Stimulated activated CD4-positive, alpha-beta T cell treated with anti-CD3 and anti-CD28 coated beads, TNF-alpha, amount 100 ng/mL, for 24 hours (primary cell): Measurements from ENCODE around the gene LYPD6B.

Experiments
- DNase-seq, 3 experiments: peaks; one replicate each; pipeline ENCODE4 v3.0.0-alpha.2; 2020; ENCODE audit warnings: low read depth in 3 of 3

The LYPD6B gene

GRCh38 chr2:149119368-149119767 is 80.9 kb downstream of the LYPD6B start:
- DNase-seq, result no peak

- no peak for DNase-seq
Measured at GRCh38 chr2:149122516-149122915, 84.0 kb downstream of the LYPD6B start.

DNA sequence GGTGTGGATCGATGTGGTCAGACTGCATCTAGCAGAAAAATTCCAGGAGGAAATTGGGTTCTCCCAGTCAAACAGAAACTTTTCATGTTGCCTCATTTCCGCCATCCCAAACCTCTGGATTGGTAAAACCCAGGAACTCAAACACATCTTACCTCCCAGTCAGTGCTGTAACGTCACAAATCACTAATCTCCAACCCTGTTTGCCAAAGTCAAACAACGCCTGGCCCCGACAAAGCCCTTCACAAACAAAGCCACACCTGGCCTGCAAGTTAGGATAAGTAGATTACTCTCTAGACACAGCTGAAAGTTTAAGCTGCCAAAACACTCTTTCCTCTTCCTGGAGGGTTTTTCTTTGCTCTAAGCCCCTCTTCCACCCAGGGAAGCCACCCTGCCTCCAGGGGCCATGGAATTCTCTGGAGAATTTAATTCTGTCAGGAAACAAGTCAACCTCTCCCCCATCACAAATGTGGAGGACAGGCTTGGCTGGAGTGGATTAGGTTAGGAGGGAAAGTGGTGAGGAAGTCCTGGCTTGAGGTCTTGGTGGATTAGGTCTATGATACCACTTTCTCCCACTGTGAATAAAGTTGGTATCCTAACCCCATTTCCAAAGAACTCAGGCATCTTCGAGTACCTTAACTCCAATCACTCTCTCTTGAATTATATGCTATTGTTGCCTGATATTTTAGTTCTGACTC is 86.7 kb downstream of the LYPD6B start:
- DNase-seq, result no peak

DNA sequence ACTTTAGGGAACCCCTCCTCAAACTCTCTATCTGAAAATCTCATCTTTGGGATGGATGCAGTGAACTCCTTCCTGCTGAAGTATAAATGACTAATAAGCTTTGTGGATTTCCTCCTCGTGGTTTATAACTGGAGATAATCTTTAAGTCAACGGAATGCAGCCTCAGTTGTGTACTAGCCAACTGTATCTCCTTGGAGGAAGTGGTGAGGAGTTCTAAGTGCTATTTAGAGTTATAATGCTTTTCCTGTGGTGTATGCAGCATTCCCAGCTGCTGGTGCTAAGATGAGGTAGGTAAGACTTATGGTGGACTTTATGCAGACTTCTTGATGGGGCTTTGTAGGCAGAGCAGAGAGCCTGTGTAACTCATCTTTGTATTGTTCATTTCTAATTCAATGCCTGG is 90.9 kb downstream of the LYPD6B start:
- DNase-seq, result no peak

- DNase-seq, result no peak
Measured at GRCh38 chr2:149132339-149132738, 93.8 kb downstream of the LYPD6B start.

- DNase-seq, result no peak
Measured at GRCh38 chr2:149132901-149133300, 94.4 kb downstream of the LYPD6B start.

DNA sequence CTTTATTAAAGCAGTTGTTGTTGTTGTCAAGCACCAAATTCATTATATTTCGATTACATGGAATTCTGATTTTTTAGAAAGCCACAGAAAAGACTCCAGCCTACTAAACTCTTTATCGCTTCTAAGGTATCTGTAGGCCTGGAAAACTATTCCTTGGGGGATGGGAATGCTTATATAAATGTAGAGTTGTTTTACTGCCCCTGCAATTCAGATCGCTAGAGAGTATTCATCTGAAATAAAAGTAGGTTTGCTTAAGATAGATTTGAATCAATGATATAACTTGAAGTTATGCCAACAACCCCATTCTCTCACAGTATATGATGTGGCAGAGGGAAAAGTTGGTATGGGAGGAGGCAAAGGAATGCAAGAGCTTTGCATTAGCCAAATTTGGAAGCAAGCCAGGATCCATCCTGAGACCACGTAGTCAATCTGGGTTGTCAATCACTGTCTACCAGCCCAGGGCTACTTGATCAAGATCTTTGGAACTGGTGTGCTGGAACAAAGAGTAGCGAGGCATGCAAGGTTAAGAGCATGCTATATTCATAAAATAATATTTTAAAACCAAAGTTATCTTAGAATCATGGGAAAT is 95.9 kb downstream of the LYPD6B start:
- DNase-seq, result no peak

DNA sequence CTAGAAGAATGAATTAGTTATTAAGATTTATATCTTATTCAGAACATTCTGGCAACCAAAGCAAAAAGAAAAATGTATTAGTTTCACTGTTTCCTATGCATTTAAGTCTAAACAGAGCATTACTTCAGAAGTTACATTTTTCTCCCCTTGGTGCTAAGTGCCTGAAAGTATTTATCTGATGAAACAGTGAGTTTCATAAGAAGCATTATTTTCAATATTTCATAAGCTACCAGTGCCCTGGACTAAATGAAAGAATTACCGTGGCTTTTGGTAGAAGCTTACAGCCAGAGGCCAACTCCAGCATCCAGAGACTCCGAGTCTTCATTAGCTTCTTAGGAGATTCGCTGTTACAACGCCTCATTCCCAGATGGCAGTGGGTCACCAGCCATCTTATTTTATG is 97.6 kb downstream of the LYPD6B start:
- DNase-seq, result no peak

- no peak for DNase-seq
Measured at GRCh38 chr2:149141046-149141445, 102.5 kb downstream of the LYPD6B start.

- no peak for DNase-seq
Measured at GRCh38 chr2:149143734-149144133, 105.2 kb downstream of the LYPD6B start.

DNA sequence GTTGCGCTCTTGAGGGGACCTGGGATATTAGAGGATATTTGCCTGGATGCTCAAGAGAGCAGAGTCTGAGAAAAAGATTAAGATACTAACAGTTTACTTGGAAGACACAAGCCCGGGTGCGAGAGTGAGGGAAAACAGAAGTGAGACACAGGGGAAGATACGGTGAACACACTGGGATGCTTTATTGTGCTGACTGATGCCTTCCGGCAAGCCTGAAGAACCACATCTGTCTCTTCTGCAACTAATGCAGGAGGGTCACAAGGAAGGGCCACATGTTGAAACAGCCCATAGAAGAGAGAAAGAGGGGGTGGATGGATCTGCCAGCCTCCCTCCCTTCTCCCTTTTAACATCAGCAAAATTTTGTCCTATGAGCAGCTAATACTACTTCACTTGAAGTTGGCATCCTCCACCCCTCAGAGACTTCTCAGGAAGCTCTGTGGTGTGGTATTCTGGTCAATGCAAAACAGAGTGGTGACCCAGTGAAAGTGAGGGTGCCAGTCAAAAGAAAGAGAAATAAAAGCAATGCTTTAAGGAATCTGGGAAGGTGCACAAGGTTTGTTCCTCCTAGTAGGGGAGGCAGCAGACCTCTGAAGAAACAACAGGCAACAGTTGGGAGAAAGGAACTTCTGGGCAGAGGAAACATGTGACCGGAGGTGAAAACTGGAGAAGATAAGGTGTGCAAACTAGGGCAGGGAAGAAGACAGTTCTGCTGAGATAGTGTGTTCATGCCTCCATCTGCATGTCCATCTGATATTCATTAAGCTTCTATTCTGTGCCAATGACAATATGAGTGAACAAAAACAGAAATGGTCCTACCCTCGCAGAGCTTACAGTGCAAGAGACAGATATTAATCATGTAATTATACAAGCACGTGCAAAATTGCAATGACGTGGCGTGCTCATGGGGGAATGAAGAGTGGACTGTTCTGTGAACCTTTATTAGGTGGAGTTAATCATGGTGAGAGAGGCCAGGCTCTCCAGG is 107.1 kb downstream of the LYPD6B start:
- DNase-seq, result no peak

GRCh38 chr2:149146876-149147275 is 108.4 kb downstream of the LYPD6B start:
- no peak for DNase-seq

DNA sequence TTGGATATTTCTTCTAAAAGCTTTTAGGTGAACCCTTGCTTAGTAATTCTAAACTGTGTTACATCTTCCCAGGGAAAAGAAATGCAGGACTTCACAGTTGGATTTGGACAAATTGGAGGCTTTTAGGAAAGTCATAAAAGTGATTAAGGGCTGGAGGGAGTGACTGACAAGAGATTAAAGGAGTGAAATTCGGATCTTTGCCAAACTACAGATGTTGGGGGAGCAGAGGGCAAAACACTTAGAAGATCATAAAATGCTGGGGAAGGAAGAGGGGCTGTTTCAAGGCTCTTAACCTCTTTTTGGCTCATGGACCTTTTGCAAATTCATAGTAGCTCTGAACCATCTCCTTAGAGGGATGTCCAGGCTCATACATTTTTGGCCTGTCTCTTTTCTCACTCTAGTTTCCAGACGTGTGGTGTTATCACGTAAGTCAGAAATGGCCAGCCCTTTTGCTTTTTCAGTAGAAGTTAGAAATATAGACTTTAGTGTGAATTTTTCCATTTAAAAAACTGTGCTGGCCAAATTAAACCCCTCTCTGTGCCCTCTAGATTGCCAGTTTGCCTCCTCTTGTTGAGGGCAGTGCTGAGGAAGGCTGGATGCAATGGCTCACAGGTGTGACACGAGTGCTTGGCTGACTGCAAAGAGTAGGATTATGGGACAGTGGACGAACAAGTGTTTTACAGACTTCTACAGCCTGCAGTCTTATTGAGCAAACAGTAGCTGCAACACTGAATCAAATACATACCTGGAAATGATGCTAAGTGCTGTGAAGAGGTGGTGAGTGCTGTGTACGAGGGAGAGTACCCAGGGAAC is 109.9 kb downstream of the LYPD6B start:
- DNase-seq, result no peak

DNA sequence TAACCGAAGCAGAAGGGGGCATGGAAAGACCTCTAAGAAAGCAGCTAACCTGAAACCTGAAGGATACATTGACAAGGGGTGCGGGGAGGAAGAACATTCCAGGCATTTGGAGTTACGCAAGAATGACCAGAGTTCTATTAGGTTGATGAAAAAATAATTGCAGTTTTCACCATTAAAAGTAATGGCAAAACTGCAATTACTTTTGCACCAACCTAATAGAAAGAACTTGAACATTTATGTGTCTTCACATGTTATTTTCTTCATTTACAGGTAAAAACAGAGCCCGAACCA is 110.5 kb downstream of the LYPD6B start:
- DNase-seq, result no peak

- DNase-seq, result no peak
Measured at GRCh38 chr2:149152469-149152953, 114.0 kb downstream of the LYPD6B start.

- DNase-seq, result no peak
Measured at GRCh38 chr2:149155196-149155969, 116.9 kb downstream of the LYPD6B start.

DNA sequence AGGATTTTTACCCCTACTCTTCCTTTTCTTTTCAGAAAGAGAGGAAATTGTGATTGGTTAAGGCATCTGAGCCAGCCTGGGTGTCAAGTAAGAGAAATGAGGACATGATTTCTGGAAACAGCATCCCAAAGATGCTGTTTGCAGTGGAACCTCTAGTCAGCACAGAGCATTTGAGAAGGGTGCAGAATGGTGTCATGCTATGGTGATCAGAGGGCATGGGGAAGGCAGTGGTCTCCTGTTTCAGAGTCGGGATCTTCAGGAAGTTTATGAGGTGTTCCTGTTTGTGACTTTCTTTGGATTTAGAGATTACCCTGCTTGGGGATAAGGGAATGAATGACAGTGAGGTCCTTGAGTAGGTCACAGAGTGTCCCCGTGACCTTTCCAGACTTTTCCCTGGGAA is 117.5 kb downstream of the LYPD6B start:
- no peak for DNase-seq

DNA sequence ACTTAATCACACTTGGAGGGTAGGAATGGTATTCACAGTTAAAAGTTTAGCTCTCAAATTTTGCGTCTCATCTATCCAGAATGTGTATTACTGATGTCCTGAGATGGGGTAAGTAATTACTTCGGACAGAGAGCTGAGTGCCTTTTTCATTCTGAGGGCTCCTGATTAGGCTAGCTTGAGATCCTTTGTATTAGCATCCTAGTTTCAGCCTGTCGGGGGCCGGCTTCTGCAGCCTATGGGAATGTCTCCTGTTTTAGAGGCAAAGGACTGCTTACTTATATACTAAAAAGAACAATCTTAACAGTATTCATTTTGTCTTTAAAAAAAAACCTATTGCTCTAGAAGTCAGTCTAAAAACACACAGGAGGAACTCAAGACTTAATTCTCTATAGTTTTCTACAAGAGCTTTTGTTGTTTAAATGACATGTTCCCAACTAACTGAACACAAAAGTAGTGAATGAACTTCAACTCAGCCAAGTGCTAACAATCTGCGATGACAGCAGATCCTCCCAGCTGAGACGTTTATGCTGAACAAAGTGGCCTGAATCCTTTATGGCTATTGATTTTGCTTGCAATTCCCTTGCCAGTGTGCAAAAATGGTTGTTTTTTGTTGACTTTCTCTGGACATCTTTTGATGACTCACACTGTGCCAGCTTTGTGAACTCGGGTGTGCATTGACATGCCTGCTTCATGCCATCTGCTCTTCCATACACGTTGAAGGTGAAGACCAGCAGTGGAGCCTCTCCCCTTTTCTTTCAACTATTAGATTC is 118.7 kb downstream of the LYPD6B start:
- DNase-seq, result no peak

DNA sequence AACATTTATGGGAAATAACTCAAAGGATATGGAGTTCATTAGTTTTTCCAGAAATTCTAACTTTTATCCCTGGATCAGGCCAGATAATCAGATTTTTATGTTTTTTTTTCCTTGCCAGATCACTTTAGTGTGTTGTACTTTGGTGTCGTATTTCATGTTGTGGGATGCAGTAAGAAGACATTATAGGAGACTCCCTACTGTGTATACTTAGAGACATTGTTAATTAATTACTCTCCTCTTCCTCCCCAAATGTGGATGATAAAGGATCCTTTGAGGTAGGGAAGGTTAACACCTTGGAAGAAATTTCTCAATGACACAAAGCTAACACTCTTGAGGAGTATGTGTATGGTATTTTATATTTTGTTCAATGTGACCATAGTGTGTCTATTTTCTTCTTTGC is 120.5 kb downstream of the LYPD6B start:
- no peak for DNase-seq

GRCh38 chr2:149160195-149160594 is 121.7 kb downstream of the LYPD6B start:
- no peak for DNase-seq
